Endodermal cell (in vitro differentiated cells): ENCODE results near the gene FCN1. TPM values are rescaled to one million over a fixed set of nuclear protein-coding genes. Genes with fewer than 3 reads are reported as not detected.

ENCODE experiments used
- DNase-seq: peaks from one replicate; pipeline ENCODE4 v3.0.0-alpha.2; 2017
- H3K27ac ChIP-seq: 2 replicates; pipeline ENCODE4 v1.5.1; 2013; ENCODE audit warnings: mild to moderate bottlenecking, low read depth, low read length, moderate library complexity
- H3K27me3 ChIP-seq: 2 replicates; pipeline ENCODE4 v1.6.1; 2013; ENCODE audit warnings: mild to moderate bottlenecking, low read length, moderate library complexity; ENCODE audit not compliant: insufficient read depth, control insufficient read depth, poor library complexity, severe bottlenecking
- H3K36me3 ChIP-seq: 2 replicates; pipeline ENCODE4 v1.7.0; 2013; ENCODE audit warnings: mild to moderate bottlenecking, low read length, moderate library complexity; ENCODE audit not compliant: control insufficient read depth, insufficient read depth
- H3K4me1 ChIP-seq: one replicate; pipeline ENCODE4 v1.7.0; 2013; ENCODE audit warnings: low read length; ENCODE audit not compliant: control insufficient read depth, insufficient read depth
- H3K4me3 ChIP-seq: 2 replicates; pipeline ENCODE4 v1.5.1; 2013; ENCODE audit warnings: mild to moderate bottlenecking, low read length, moderate library complexity
- H3K9ac ChIP-seq: 2 replicates; pipeline ENCODE4 v1.6.1; 2013; ENCODE audit warnings: mild to moderate bottlenecking, low read length, moderate library complexity; ENCODE audit not compliant: poor library complexity, severe bottlenecking; ENCODE audit errors: extremely low read depth
- H3K9me3 ChIP-seq: 2 replicates; pipeline ENCODE4 v1.6.1; 2013; ENCODE audit warnings: mild to moderate bottlenecking, low read length, moderate library complexity; ENCODE audit not compliant: control insufficient read depth
- H3K27ac Mint-ChIP-seq: 2 replicates; pipeline ENCODE4 v1.8.0; 2020; ENCODE audit warnings: mixed read lengths
- H3K27me3 Mint-ChIP-seq: 2 replicates; pipeline ENCODE4 v1.8.0; 2021; ENCODE audit warnings: mild to moderate bottlenecking, mixed read lengths; ENCODE audit not compliant: insufficient read depth
- H3K36me3 Mint-ChIP-seq: 2 replicates; pipeline ENCODE4 v1.8.0; 2020; ENCODE audit warnings: low read depth, mixed read lengths
- H3K4me1 Mint-ChIP-seq: 2 replicates; pipeline ENCODE4 v1.8.0; 2020; ENCODE audit warnings: mixed read lengths
- H3K4me3 Mint-ChIP-seq: 2 replicates; pipeline ENCODE4 v1.8.0; 2020; ENCODE audit warnings: mild to moderate bottlenecking, moderate library complexity, mixed read lengths
- H3K9me3 Mint-ChIP-seq: 2 replicates; pipeline ENCODE4 v1.8.0; 2020; ENCODE audit warnings: mild to moderate bottlenecking, mixed read lengths
- WGBS, 2 experiments: methylation state at CpG; one replicate each; pipeline versions ENCODE4 v1.1.5 to v1.1.7; 2013; ENCODE audit warnings: missing lambda C conversion rate in 2 of 2, mixed read lengths in 1 of 2; ENCODE audit not compliant: insufficient coverage in 1 of 2, insufficient read length in 1 of 2; 5-methylcytosine and 5-hydroxymethylcytosine counted together
- total RNA-seq, 2 donors: library from RNA; stranded (reverse); fragmentation: NEBNext Ultra II Directional in 1 of 2; extraction: Animal tissue kit (Norgen Biotek cat#: 25700) in 1 of 2; gene quantifications; 2 replicates in 1 of 2; 3 replicates in 1 of 2; pipeline ENCODE4 v1.2.1, GENCODE V29; 2021
- TF ChIP-seq, protein P1 (sequence below): fragments of 200-600 bp; sonication (generic); conservative IDR thresholded peaks from 2 replicates; pipeline ENCODE4 v1.5.0; 2021; ENCODE audit warnings: antibody characterized with exemption, mild to moderate bottlenecking

FCN1 gene
- total RNA-seq, 2 donors from 2014 or later, result not detected

DNA sequence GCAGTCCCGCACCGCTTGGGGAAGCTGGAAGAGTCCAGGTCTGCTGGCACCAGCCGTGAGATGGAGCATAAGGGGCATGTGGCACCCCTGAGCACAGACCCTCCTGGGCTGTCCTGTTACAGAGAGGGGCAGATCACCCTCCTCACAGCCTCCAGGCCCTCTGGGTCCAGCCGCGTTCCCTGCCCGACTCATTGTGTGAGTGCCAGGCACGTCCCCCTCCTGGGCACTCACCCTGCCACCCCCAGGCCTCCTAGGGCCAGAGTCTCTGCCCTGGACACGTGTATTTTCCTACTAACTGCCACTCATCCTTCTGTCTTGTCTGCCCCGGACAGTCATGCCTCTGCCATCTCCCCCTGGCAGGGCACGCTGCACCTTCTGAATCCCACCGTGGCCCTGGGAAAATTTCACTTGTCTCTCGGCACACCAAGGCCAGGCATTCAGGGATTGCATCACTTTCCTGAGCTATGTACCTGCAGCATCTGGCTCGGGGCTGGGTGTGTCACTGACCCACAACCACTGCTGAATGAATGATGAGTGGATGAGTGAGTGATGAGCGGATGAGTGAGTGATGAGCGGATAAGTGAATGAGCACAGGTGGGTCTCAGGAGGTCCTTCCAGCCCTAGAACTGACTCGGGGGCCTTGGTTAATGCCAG is 21.5 kb upstream of the FCN1 start:
- H3K27me3 ChIP-seq, result no peaks in the 10 kb centered on the region
- Mint-ChIP-seq H3K4me1 (peaks cover 12% of the 10 kb centered on the region), H3K4me3 (no peak overlapping the region), H3K27ac (no peak overlapping the region), H3K36me3 (no peaks in the 10 kb centered on the region), H3K27me3 (peaks cover 1% of the 10 kb centered on the region), H3K9me3 (no peaks in the 10 kb centered on the region)
- H3K9me3 ChIP-seq, result no peaks in the 10 kb centered on the region
- peaks cover 4% of the 10 kb centered on the region for H3K4me1 ChIP-seq
- H3K9ac ChIP-seq, result no peak overlapping the region
- H3K4me3 ChIP-seq, result no peak overlapping the region
- 83 to 92% methylated on average over 11 to 16 of the region's 16 CpGs for WGBS, 2 experiments
- no peak for DNase-seq
- no peaks in the 10 kb centered on the region for H3K36me3 ChIP-seq
- TF ChIP-seq, protein P1, sequence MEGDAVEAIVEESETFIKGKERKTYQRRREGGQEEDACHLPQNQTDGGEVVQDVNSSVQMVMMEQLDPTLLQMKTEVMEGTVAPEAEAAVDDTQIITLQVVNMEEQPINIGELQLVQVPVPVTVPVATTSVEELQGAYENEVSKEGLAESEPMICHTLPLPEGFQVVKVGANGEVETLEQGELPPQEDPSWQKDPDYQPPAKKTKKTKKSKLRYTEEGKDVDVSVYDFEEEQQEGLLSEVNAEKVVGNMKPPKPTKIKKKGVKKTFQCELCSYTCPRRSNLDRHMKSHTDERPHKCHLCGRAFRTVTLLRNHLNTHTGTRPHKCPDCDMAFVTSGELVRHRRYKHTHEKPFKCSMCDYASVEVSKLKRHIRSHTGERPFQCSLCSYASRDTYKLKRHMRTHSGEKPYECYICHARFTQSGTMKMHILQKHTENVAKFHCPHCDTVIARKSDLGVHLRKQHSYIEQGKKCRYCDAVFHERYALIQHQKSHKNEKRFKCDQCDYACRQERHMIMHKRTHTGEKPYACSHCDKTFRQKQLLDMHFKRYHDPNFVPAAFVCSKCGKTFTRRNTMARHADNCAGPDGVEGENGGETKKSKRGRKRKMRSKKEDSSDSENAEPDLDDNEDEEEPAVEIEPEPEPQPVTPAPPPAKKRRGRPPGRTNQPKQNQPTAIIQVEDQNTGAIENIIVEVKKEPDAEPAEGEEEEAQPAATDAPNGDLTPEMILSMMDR, result no peak
- H3K27ac ChIP-seq, result no peak overlapping the region

DNA sequence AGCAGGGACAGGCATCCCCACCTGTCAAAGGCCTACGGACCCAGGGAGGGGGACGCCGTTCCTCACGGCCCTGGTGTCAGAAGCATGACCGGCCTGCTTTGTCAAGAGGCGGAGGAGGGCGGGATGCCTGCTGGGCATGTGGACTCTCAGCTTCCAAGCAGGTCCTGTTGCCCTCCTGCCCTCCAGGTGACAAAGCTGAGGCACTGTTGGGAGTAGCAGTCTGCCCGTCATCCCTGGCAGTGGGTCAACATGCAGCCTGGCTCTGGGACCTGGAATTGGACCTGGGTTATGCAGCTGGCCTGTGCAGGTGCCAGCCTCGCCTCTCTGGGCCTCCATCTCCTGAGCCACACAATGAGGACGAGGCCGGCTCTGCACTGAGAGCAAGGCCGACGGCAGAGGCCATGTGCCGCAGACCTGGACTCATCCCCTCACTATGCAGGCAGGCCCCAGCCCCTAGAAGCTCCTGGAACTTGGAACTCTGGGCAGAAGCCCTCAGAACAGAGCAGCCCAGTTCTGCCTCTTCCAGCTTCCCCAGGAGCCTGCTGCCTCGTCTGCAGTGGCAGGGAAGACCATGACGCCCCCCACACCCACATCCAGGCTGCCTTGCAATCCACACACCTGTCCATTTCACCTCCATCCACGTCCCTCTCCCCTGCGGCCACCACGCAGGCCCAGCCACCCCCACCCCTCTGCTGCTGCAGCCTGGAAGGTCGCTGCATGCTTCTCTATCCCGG is 20.8 kb upstream of the FCN1 start:
- TF ChIP-seq, protein P1, result no peak
- Mint-ChIP-seq H3K27ac (no peak overlapping the region), H3K27me3 (peaks cover 1% of the 10 kb centered on the region), H3K9me3 (no peaks in the 10 kb centered on the region), H3K4me3 (no peak overlapping the region), H3K4me1 (peaks cover 12% of the 10 kb centered on the region), H3K36me3 (no peaks in the 10 kb centered on the region)
- no peaks in the 10 kb centered on the region for H3K36me3 ChIP-seq
- DNase-seq, result no peak
- peaks cover 4% of the 10 kb centered on the region for H3K4me1 ChIP-seq
- no peak overlapping the region for H3K9ac ChIP-seq
- H3K9me3 ChIP-seq, result no peaks in the 10 kb centered on the region
- 57 to 84% methylated on average over 4 to 21 of the region's 21 CpGs for WGBS, 2 experiments
- no peak overlapping the region for H3K4me3 ChIP-seq
- H3K27me3 ChIP-seq, result no peaks in the 10 kb centered on the region
- no peak overlapping the region for H3K27ac ChIP-seq

DNA sequence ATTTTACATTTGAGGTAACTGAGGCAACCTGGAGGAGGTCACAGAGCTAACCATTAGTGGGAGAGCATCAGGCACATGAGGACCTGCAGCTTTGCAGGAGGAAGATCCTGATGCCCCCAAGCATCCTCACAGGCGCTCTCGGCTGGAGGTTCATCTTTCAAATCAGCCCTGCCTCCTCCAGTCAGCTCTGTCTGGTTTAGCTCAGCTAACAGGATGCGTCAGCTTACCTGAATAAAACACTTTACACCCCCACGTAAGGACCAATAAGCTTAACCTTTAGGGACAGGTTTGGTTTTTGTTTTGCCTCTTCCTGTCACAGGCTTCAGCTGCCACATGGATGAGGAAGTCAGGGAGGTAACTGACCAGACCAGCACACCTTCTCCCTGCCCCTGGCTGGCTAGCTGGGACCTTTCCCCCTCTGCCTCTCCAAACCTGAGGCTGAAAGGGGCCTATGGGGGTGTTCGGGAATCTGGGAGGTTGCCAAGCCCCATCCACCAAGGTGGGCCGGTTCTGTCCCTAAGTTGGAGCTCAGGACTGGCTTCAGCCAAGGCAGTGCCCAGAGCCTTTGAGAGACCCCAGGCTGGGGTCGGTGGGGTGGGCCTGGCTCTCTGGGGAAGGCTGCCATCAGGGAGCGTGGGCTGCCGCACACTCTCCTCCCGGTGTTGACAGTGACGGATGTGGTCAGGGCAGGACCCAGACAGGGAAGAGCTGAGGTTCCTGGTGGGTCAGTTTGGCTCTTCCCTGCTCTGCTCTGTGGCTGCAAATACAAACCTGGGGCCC is 20.0 kb upstream of the FCN1 start:
- TF ChIP-seq, protein P1, result no peak
- no peak for DNase-seq
- Histone ChIP-seq H3K9ac (no peak overlapping the region), H3K9me3 (no peaks in the 10 kb centered on the region), H3K36me3 (no peaks in the 10 kb centered on the region), H3K4me1 (peaks cover 4% of the 10 kb centered on the region), H3K27me3 (no peaks in the 10 kb centered on the region), H3K4me3 (no peak overlapping the region), H3K27ac (no peak overlapping the region)
- no peak overlapping the region for H3K27ac Mint-ChIP-seq
- H3K36me3 Mint-ChIP-seq, result no peaks in the 10 kb centered on the region
- H3K9me3 Mint-ChIP-seq, result no peaks in the 10 kb centered on the region
- peaks cover 1% of the 10 kb centered on the region for H3K27me3 Mint-ChIP-seq
- 86 to 88% methylated on average over 9 to 11 of the region's 11 CpGs for WGBS, 2 experiments
- no peak overlapping the region for H3K4me3 Mint-ChIP-seq
- H3K4me1 Mint-ChIP-seq, result peaks cover 12% of the 10 kb centered on the region
